Activated naive CD4-positive, alpha-beta T cell treated with Interleukin-2 at 50 U/mL for 16 hours (primary cell): ENCODE measurements around the gene LIPE.

Source experiments
- DNase-seq: peaks from one replicate; pipeline ENCODE4 v3.0.0-alpha.2; 2020

LIPE gene

DNA sequence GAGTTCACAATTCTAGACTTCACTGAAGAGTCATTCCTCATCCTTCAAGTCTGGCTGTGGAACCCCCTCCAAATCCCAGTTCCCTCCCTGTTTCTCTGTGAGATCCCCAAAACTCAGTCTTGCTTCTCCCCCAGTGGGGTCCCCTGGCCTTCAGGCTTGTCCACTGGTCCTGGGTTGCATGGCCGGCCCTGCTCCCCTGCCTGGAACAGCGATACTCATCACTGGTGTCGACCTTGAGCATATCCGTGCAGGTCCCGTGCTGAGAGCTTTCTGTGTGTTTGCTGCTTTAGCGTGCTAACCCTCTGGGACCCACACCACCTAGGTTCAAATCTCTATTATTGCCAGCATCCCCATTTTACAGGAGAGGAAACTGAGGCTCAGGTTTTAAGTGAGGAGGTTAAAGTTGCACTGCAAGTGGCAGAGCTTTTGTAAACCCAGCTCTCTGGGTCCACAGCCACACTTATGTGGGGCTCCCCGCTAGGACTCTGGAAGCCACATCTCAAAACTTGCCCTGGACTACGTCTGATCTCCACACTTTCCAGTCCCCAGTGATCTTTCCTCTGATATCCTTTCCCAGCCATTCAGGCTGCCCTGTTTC lies 15.5 kb downstream of the LIPE start:
- no peak for DNase-seq

- DNase-seq = no peak
Measured at GRCh38 chr19:42410371-42410770, 16.8 kb downstream of the LIPE start.

GRCh38 chr19:42409477-42409876 lies 17.7 kb downstream of the LIPE start:
- DNase-seq = no peak

DNA sequence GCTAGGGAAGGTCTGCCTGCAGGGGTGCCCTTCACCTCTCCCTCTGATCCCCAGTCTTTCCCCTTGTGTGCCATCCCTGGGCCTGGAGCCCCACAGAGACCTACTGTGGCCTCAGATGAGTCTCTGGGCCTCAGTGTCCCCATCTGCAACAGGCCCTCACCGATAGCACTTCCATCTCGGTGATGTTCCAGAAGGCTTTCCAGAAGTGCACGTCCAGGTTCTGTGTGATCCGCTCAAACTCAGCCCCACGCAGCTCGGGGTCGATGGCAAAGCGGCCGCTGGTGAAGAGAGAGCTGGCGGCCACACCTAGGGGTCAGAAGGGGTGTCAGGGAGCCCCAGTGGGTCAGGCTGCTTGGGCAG lies 19.4 kb downstream of the LIPE start:
- no peak for DNase-seq

GRCh38 chr19:42407085-42407815 lies 19.9 kb downstream of the LIPE start:
- no peak for DNase-seq

DNA sequence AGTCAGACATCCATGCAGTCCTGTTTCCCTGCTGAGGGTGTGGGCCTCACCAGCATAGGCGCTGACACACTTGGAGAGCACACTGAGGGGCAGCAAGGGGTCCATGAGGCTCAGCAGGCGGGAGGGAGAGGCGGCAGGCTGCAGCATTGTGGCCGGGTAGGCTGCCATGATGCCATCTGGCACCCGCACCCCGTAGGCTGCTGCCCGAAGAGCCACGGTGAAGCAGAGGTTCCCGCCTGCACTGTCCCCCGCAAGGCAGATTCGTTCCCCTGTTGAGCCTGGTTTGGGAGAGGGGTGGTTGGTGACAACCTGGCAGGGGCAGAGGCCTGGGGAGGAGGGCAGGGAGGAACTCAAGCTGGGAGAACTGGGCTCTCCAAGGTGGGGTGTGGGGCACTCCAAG lies 21.1 kb downstream of the LIPE start:
- DNase-seq = no peak

- DNase-seq = no peak
Measured at GRCh38 chr19:42403586-42403985, 23.6 kb downstream of the LIPE start.

DNA sequence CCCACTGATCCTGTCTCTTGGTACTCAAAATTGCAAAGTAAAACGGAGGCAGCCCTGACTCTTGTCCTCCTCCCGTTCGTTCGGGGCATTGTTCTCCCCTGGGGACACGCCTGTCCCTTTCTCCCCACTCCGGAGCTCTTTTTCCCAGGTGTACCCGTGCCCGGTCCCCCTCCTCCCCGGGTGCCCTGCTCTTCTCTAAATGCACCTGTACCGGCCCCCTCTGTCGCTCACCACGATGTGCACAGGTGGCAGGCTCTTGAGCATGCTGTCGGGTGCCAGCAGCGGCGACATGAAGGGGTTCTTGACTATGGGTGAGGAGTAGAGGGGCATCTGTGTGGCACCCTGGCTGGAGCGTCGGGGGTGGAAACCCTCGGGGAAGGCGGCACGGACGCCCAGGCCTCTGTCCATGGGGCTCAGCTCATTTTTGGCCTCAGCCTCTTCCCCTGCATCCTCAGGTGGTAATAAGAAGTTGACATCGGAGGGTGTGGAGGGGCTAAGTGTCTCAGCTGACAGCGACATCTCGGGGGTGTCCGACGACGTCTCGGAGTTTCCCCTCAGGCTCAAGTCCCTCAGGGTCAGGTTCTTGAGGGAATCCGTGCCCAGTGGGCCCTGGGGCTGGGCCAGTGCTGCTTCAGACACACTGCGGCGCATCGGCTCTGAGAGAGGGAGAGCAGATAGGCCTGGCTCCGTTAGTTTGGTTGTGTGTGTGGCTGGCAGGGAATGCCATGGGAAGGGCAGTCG lies 24.6 kb downstream of the LIPE start:
- no peak for DNase-seq

DNA sequence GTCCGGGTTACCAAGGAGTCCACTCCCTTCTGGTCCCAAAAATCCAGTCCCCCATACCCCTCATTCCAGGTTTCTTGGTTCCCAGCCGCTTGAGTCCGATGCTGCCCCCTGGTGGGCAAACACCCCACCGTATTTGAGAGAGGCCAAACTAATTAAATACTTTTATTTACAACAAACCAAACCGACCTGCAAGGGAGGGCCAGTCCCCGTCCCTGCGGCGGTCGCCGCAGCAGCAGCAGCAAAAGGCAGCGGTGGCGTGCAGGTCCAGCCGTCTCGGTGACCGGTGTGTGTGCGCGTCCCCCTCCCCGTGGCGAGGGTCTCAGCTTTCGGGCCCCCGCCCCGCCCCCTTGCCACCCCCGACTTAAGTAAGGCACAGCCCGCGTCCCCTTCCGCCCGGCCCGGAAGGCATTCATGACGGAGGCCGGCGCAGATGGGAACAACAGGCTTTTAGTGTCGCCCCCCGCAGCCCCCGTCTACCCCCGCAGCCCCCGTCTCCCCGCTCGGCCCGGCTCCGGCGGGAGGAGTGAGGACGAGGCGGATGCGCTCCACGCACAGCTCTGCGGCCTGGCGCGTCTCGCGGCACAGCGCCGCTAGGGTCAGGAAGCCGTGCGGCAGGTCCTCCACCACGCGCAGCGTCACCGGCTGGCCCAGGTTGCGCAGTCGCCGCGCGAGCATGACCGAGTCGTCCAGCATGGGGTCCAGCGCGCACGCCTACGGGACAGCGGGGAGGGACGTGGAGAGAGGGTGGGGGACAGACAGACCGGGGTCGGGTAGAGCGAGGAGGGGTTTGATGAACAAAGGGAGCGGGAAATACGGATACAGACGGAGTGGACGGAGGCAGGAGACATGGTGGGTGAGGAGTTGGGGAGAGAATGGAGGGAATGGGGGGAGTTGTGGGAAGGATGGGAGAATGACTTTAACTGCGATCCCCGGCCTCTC lies 25.6 kb downstream of the LIPE start:
- peak; percentile 77 for DNase-seq

- no peak for DNase-seq
Measured at GRCh38 chr19:42400404-42400803, 26.8 kb downstream of the LIPE start.

- no peak for DNase-seq
Measured at GRCh38 chr19:42397263-42398166, 29.7 kb downstream of the LIPE start.

DNA sequence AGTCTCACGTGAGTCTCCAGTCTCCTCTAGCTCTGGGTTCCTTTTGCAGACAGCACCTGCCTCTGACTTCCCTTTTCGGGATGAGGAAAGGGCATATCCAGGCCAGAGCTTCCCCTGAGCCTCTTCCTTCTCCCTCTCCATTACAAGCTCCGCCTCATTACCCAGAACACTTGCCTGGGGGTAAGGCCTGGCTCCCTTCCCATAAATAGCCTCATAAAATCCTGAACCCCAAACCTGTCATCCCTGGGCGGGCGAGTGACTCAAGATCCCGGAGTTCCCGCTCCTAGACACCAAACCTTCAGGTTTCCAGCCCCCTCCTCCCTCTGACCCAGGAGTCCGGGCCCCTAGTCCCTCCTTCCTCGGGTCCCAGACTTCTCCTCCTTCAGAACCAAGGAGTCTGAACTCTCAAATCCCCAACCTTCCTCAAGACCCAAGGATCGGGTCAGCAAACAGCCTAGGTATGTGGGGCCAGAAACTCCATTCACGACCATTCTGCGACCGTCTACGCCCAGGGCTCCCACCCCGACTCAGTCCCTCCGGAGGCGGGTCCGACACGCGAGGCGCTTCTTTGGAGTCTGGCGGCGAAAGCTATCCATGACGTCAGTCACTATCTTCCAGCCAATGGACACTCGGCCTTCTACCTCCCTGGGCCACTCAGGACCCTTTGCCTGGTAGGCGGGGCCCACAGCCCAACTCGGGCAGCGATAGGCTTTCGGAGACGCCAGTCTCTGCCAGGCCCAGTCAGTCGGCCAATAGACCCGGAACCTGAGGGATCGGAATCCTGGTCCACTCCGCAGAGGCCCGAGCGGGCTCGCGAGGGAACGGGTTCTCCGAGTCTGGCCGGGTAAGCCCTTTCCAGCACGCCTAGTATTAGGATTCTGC lies 30.6 kb downstream of the LIPE start:
- peak; percentile 98 for DNase-seq

DNA sequence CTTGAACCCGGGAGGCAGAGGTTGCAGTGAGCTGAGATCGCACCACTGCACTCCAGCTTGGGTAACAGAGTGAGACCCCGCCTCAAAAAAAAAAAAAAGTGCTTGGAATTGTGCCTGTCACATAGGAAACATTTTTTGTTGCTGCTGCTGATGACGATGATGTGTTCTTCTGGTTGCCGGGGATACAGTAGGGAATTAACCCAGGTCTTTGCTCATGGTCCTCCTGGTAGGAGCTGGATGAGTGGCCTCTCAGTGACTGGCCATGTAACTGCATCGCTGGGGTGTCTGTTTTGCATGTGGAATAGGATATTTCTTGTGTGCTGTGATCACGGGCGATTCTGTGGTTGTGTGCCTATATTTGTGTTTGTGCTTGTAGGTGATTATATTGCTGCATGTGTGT lies 32.4 kb downstream of the LIPE start:
- DNase-seq = no peak

DNA sequence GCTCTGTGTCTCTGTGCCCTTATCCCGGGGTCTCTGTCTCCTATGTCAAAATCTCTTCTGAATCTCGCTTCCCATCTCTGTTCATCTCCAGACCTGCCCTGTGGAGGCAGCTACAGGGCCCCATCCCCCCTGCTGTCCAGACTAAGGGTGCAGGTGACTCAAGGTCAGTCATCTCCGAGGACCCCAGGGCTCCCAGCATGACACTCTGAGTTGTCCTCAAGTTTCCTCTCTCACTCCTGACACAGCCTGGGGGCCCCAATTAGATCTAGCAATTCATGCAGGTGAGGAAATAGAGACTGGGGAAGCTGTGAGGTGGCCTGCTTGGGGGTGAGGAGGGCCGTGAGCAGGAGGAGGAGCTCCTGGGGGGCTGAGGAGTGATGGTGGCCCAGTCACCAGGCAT lies 35.0 kb downstream of the LIPE start:
- no peak for DNase-seq

DNA sequence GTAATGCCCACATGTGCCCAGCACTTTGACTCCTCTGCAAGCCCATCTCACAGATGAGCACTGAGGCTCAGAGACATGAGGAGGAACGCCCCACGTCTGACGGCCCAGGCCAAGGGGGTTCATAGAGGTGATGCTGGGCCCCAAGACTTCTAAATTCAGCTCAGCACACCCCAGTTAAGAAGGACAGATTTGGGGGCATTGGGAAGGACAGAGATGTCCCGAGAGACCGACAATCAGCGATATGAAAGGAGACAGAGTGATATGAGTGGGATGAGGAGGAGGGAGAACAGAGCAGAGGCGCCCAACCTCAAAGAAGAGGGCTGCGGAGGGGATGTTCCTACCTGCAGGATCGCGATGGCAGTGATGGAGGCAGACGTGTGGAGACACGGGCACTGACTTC lies 37.3 kb downstream of the LIPE start, which contains the start of gene CNFN:
Gene CNFN, minus strand, starts transcription at position 399 of the 400 bp plus-strand sequence. CDS start 1,260 bp downstream, outside the sequence.
- DNase-seq = no peak

- no peak for DNase-seq
Measured at GRCh38 chr19:42388851-42389489, 38.2 kb downstream of the LIPE start.

GRCh38 chr19:42386974-42387707 lies 40.0 kb downstream of the LIPE start:
- peak; percentile 69 for DNase-seq

DNA sequence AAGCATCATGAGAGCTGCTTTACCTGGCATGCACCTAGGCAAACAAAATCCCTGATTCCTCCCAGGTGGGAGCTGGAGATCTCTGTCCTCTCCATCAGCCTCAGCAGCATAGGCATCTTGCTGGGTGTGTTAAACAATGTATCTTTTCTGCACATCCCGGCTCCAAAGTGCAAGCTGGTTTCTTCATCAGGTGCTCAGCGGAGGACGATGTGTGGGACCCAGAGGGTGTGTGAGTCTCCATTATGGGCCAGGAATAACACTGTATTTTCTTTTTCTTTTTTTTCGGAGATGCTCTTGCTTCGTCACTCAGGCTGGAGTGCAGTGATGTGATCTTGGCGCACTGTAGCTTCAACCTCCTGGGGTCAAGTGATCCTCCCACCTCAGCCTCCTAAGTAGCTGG lies 47.0 kb downstream of the LIPE start:
- no peak for DNase-seq
